A204.1 (cell line): ENCODE measurements around the gene DIAPH3.
A peak's percentile ranks its signal among the peaks of the same experiment; 100 is the strongest.

Experiments
- FAIRE-seq: peaks from 2 replicates; lab custom pipeline; 2012; peaks lifted over from hg19 to GRCh38; lab: Jason Lieb, UNC

Gene DIAPH3

GRCh38 chr13:59710416-59710815 lies 453.3 kb downstream of the DIAPH3 start:
- no peak for FAIRE-seq

GRCh38 chr13:59706101-59706976 lies 457.4 kb downstream of the DIAPH3 start:
- no peak for FAIRE-seq

GRCh38 chr13:59702269-59702668 lies 461.5 kb downstream of the DIAPH3 start:
- no peak for FAIRE-seq

- FAIRE-seq: no peak
These were observed 462.5 kb downstream of the DIAPH3 start for GRCh38 chr13:59701261-59701660.

- FAIRE-seq: no peak
These were observed 463.4 kb downstream of the DIAPH3 start for GRCh38 chr13:59700281-59700680.

- FAIRE-seq: no peak
These were observed 467.5 kb downstream of the DIAPH3 start for GRCh38 chr13:59696271-59696670.

GRCh38 chr13:59691501-59692066 lies 472.1 kb downstream of the DIAPH3 start:
- FAIRE-seq: no peak

GRCh38 chr13:59690857-59691500 lies 472.7 kb downstream of the DIAPH3 start:
- no peak for FAIRE-seq

- no peak for FAIRE-seq
These were observed 474.7 kb downstream of the DIAPH3 start for GRCh38 chr13:59689057-59689456.

GRCh38 chr13:59686798-59687394 lies 476.8 kb downstream of the DIAPH3 start:
- no peak for FAIRE-seq

GRCh38 chr13:59684105-59684504 lies 479.6 kb downstream of the DIAPH3 start:
- no peak for FAIRE-seq

GRCh38 chr13:59681636-59682311 lies 482.0 kb downstream of the DIAPH3 start:
- no peak for FAIRE-seq

- peak; percentile 93 for FAIRE-seq
These were observed 483.2 kb downstream of the DIAPH3 start for GRCh38 chr13:59680429-59681024.

- no peak for FAIRE-seq
These were observed 484.5 kb downstream of the DIAPH3 start for GRCh38 chr13:59679254-59679653.

GRCh38 chr13:59677966-59678814 lies 485.5 kb downstream of the DIAPH3 start:
- FAIRE-seq: peak; percentile 65

- no peak for FAIRE-seq
These were observed 486.3 kb downstream of the DIAPH3 start for GRCh38 chr13:59677430-59677829.

- no peak for FAIRE-seq
These were observed 489.1 kb downstream of the DIAPH3 start for GRCh38 chr13:59674616-59675015.

- FAIRE-seq: no peak
These were observed 490.4 kb downstream of the DIAPH3 start for GRCh38 chr13:59673286-59673685.

- no peak for FAIRE-seq
These were observed 491.3 kb downstream of the DIAPH3 start for GRCh38 chr13:59672445-59672844.

- FAIRE-seq: no peak
These were observed 491.8 kb downstream of the DIAPH3 start for GRCh38 chr13:59671881-59672280.

GRCh38 chr13:59666504-59666903 lies 497.2 kb downstream of the DIAPH3 start:
- no peak for FAIRE-seq
